Activated T-cell treated with anti-CD3 and anti-CD28 coated beads for 24 hours (primary cell): ENCODE measurements around the gene RHOT1.
"Not testable (repeated sequence)": the region's sequence is repeated elsewhere in the genome, so short reads cannot be mapped to it uniquely, and the experiment has no call there.

Source experiments
- DNase-seq: peaks from one replicate; pipeline ENCODE4 v3.0.0-alpha.2; 2020; ENCODE audit warnings: low read depth

RHOT1 gene

DNA sequence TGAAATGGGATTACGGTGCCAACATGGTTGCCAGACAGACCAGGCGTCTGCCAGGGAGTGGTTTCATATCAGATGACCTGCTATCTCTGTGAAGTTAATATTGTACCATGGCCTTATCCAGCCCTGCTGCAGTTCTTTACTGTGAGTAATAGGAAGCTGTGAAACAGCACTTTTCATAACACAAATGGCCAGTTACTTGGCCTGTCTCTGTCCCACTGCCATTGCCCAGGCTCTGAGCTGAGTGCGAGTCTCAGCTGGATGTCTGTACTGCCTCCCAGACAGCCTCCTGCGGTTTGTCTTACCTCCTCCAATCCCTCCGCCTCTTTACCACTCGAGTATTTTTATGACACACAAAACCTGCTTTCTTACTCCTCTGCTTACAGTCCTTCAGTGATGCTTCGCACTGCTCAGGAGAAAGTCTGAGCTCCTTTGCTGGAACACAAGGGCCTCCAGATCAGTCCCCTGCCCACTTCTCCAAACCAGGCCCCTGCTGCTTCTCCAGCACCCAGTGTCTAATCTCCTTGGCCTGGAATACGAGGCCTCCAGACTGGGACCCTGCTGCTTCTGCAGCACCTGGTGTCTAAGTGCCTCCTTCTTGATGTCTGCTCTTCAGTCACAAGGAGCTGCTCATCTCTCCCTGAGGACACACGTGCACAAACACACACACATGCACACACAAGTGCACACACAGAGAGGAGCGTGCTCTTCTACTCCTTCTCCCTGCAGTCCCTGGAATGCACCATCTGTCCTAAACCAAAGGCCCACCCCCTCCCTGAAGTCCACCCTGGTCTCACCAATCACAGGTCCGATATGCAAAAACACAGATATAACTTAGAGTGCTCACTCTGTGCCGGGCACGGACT, 17.1 kb upstream of the RHOT1 start:
- no peak for DNase-seq

DNA sequence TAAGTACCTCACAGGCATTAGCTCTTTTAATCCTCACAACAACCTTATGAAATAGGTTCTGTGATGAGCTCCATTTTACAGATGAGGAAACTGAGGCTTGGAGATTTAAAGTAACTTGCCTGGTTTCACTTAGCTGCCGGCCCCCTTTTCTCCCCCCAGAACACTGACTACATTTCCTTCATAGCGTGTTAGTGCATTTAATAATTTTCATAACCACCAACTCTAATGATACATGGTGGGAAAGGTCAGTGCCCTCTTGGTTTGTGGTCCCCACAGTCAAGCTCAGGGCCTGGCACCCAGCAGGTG, 16.5 kb upstream of the RHOT1 start:
- DNase-seq: no peak

DNA sequence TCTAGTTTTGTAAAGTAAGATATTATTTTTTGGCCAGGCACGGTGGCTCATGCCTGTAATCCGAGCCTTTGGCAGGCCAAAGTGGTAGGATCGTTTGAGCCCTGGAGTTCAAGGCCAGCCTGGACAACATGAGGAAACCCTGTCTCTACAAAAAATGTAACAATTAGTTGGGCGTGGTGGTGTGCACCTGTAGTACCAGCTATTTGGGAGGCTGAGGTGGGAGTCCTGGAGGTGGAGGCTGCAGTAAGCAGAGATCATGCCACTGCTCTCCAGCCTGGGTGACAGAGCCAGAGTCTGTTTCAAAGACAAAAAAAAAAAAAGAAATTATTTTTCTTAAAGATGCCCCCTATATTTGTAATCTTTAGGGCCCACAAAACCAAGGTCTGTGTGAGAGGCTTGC, 16.0 kb upstream of the RHOT1 start:
- no peak for DNase-seq

DNA sequence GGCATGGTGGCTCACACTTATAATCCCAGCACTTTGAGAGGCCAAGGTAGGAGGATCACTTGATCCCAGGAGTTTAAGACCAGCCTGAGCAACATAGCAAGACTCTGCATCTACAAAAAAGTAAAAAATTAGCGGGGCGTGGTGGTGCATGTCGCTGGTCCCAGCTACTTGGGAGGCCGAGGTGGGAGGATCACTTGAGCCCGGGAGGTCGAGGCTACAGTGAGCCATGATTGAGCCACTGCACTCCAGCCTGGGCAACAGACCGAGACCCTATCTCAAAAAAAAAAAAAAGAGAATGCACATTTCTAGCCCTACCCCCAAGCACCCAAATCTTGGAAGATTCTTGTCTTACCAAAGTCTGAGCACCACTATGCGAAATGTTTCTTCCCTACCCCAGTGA, 15.6 kb upstream of the RHOT1 start:
- no peak for DNase-seq

DNA sequence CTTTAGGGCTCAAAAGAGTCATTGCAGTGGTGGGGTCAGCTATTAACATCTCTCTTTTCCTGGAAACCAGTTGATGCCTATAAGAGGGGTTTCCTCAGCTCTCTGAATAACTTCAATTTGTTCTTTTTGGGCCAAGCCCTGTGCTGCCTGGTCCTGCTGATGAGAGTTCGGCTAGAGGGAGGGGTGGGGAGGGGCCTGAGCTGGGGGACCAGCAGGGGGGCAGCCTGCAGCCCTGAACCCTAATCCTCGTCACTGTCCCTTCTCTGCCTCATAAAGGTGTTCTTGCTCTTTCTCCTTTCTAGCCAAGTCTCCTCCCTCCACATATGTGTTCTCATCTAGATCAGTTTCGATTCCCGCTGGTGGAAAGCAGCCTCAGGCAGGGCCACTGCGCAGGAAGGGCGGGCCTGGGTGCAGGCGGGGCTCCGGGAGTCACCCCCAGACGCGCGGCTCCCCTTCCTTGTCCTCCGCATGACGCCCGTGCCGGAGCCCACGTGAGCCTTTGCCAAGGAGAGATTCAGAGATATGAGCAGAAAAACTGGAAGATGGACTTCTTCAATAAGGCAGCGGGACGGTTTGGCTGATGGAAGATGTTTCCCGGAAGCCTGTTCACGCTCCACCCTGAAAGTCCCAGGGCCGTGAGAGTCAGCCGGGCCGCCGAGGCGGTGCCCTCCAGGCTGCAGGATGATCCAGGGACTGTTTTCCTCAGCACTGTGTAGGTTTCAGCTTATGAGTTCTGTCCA, 15.0 kb upstream of the RHOT1 start:
- DNase-seq: peak; percentile 69

DNA sequence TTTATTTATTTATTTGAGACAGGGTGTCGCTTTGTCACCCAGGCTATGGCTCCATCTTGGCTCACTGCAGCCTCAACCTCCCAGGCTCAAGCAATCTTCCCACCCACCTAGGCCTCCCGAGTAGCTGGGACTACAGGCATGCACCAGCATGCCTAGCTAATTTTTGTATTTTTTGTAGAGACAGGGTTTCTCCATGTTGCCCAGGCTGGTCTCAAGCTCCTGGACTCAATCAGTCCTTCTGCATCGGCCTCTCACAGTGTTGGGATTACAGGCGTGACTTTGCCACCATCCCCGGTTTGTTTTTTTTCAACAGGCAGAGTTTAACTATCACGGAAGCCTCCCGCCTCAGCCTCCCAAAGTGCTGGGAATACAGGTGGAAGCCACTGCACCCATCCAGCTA, 13.8 kb upstream of the RHOT1 start:
- DNase-seq: not testable (repeated sequence)

DNA sequence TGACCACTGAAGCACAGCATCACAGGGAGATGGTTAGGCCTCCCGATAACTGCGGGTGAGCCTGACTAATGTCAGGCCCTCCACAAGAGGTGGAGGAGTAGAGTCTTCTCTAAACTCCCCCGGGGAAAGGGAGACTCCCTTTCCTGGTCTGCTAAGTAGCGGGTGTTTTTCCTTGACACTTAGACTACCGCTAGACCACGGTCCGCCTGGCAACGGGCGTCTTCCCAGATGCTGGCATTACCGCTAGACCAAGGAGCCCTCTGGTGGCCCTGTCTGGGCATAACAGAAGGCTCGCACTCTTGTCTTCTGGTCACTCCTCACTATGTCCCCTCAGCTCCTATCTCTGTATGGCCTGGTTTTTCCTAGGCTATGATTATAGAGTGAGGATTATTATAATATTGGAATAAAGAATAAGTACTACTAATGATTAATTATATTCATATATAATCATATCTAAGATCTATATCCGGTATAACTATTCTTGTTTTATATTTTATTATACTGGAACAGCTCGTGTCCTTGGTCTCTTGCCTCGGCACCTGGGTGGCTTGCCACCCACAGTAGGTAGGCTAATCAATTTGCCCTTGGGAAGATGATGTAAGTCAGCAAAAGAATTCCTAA, 6.7 kb upstream of the RHOT1 start:
- DNase-seq: peak; percentile 11

DNA sequence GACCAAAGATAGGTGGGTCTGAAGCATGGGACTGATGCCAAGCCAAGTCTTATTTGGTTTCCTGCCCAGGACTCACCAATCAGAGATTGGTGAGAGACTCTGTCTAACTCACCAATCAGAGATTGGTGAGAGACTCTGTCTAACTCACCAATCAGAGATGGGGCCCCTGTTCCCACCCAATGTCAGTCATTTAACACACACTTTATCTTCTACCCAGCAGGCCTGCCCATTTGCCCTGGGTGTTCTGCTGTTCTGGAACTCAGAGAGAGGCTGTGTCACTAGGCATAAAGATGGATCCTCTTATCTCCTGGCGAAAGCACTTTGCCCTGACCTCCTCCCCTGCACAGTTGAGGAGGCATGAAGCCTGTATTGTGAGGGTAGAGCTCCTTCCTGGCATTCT, 5.4 kb upstream of the RHOT1 start:
- DNase-seq: no peak

DNA sequence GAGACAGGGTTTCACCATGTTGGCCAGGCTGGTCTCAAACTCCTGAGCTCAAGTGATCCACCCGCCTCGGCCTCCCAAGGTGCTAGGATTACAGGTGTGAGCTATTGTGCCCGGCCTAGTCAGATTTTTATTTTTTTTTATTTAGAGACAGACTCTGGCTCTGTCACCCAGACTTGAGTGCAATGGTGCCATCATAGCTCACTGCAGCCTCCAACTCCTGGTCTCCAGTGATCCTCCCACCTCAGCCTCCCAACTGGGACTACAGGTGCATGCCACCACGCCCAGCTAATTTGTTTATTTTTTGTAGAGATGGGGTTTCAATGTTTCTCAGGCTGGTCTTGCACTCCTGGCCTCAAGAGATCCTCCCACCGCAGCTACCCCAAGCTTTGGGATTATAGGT, 2.8 kb upstream of the RHOT1 start:
- not testable (repeated sequence) for DNase-seq

DNA sequence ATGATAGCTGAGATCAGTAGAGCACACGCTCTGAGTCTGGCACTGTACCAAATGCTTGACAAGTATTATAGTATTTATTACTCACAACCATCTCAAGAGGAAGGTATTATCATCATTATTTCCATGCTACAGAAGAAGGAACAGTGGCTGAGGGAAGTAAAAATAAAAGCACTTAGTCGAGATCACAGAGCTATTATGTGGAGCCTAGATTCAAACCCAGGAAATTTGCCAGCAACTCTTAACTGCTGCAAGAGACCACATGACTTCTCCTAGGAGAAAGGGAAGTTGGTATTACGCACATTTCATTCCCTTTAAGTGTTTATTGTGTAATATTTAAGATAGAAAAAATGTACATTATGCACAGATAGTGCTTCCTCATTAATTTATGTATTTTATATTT, 1.0 kb upstream of the RHOT1 start:
- DNase-seq: no peak

DNA sequence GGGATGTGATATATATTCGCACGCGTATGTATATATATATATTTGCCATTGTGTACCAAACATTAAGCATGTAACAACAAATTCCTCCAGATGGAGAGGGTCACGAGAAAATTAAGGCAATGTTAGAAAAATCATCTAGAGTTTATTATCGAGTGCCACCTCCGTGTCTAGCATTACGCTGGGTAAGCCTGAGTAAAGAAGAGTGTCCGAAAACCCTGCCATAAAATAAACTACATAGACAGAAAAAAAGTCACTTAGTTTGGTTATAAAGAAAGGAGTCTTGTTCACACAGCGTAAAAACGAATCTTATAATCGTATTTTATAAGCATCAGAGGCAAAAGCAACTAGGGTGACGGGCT, 644 bp upstream of the RHOT1 start:
- no peak for DNase-seq

DNA sequence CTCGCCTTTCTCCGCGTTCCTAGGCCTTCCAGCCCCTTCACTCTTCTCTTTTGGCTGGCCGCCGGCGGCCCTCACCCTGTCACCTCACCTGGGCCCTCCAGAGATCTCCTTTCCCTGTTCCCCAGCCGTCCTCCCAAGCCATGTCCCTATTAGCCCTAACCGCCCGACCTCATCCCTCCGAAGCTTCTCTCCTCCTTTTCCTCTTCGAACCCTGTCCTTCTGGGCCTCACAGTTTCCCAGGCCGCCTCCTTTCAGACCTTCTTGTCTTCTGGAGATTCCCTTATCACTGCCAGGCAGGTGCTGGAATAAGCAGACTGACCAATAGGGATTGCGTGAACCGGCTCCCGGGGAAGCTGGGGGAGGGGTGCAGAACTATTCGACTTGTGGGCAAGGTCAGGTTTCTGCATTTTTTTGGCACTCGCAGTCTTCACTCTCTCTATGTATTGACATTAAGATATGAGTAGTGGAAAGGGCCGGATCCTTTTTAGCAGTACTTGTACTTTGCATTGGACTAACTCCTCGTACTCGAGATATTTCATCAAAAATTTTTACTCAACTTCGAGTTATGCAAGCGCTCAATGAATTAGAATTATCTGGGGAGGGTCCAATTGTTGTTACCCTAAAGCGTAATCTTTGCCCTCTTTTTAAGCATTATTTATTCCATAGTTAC, 690 bp downstream of the RHOT1 start:
- peak; percentile 9 for DNase-seq

DNA sequence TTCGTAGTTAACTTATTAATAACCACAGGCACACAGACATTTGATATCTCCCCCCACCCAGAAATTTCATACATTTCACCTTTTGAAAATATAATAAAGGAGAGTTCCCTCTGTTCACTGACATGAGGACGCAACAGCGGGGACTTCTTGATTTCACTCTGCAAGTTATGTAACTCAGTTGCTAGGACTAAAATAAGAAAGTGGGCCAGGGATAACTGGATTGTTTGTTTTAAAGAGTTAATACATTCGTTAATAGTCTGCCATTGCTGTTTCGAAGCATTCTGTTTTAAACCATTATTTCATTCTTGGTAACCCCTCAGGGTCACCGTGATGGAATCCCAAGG, 1.2 kb downstream of the RHOT1 start:
- DNase-seq: no peak

DNA sequence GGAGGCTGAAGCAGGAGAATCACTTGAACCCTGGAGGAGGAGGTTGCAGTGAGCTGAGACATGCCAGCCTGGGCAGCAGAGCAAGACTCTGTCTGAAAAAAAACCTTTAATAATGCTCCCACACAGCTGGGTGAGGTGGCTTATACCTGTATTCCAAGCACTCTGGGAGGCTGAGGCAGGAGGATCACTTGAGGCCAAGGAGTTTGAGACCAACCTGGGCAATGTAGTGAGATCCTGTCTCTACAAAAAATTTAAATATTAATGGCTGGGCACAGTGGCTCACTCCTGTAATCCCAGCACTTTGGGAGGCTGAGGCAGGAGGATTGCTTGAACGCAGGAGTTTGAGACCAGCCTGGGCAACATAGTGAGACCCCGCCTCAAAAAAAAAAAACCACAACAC, 2.1 kb downstream of the RHOT1 start:
- DNase-seq: not testable (repeated sequence)

DNA sequence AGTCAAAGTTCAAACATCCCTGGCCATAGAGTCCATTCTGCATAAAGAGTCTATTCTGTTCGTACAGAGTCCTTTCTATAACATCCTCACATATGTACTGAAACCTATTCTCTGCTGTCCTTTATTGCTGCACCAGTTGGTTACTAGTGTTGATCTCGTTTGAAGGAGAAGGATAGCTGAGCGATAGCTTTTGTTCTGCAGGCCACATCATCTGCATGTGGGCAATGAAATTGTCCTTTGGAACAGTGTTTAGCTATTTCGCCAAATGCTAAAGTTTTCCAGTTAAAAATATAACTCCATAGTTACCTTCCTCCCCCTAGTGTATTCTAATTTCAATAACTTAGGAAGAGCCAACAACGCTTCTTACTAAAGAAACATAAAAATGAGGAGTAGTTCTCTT, 6.0 kb downstream of the RHOT1 start:
- DNase-seq: no peak

DNA sequence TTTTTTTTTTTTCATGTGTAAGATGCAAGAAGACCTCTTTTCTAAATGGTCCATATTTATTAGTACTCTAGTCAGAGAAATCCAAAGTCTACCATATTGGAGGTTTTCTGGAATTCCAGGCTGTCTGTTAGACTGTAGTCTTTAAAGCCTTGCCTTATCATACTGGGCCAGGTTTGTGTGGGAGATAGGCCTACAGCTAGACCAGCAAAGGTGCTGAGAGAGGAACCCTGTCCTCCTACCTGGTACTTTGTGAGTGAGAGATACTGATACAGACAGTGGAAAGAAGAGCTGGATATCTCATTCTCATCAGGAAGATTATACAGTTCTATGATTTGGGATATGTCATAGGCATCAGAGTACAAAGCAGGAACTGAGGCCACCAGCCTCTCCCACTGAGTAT, 8.1 kb downstream of the RHOT1 start:
- no peak for DNase-seq

DNA sequence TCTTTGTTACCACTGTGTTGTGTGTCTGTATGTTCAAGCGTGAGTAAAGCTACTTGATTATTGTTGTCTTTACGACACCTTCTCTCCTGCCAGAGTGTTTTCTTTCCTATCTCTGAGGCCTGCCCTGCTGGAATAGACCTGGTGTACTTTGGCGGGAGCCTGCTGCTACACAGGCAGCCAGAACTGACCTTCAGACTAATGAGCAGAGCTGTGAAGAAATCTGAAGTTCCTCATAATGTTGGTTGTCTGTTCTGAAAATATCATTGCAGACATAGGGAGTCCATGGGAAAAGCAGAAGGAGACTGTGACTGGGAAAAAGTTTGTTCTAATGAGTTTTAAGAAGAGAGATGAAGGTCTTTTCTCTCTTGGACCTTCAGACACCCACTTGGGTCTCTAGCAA, 9.8 kb downstream of the RHOT1 start:
- DNase-seq: no peak

DNA sequence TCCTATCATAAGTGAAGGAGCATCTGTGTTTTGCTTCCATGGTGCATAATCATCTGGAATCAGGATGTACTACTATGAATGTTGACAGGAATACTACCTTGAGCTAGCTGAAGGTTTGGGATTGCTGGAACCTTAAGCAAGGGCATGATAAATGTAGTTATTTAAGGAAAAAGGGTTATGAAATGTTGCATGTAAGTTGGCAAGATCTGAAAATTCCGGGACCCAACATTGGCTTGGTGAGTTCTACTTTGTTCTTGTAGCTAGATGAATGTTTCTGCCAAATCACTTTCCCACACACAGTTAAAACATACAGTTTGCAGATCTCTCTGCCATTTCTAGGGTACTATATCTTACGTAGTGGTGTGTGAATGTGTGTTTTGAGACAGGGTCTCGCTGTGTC, 13.6 kb downstream of the RHOT1 start:
- DNase-seq: no peak

DNA sequence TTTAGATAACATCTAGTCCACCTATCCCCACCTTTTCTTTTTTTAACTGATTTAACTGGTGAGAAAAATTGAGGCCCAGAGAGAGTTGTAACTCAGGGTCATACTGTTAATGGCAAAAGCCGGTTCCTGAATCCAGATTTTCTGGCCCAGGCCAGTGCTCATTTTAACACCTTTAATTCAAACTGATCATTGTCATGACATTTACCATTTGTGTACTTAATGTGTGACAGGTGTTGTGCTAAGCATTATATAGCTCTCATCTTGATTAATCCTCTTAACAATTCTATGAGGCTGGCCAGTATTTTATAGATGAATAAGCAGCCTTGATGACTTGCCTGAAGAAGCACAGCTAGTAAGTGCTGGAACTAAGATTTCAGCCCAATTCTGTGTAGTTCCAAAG, 14.4 kb downstream of the RHOT1 start:
- DNase-seq: no peak

DNA sequence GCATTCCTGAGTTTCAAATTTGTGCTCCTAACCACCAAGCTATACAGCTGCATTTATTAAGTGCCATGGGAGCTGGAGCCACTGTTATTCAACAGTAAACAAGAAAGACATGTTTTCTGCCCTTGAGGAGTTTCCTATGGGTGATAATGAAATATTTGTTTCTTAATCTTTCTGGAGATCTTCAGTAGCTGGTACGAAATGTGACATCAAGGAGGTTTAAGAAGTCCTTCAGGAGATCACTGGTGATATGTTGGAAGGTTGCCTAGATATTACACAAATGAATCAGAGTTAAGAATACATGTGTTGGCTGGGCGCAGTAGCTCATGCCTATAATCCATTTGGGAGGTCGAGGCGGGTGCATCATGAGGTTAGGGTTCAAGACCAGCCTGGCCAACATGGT, 14.9 kb downstream of the RHOT1 start:
- no peak for DNase-seq

DNA sequence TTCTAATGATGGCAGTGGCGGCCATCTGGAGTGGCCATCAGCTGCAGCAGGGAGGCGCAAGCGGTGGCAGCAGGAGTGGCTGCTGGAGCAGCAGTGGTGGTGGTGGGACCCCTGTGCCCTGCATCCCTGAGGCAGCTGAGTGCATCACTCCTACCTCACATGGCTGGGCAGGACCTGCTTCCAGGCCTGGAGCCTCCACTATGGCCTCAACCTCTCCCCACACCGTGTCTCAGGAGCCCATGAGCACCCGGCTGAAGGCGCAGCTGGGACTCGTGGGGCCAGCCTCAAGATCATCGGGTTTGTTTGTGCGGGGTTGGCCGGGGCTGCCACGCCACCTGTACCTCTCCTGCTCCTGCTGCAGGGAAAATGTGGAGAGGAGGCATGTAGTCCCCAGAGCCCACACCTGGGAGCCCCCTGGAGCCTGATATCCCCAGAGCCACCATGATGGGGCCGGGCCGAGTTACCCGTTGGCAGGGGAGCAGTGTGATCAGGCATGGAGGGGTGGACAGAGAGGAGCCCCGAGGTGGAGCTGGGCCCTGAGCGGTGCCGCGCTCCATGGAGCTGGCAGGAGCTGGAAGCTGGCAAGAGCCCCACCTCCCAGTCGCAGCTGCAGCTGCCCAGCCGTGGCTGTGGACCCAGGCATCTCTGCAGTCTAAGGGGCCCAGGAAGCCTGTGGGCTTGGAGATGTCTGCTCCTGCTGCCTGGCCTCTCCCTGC, 16.7 kb downstream of the RHOT1 start:
- DNase-seq: no peak
